NAMALWA (cell line): ENCODE measurements around the gene CCNG2.

Source experiments
- DNase-seq: peaks from one replicate; pipeline ENCODE4 v3.0.0-alpha.2; 2015; ENCODE audit warnings: low spot score

Gene CCNG2

GRCh38 chr4:77147079-77147782 is 9.8 kb upstream of the CCNG2 start:
- DNase-seq, result no peak

- no peak for DNase-seq
Observed at GRCh38 chr4:77148078-77148477, 8.9 kb upstream of the CCNG2 start.

- DNase-seq, result no peak
Observed at GRCh38 chr4:77149789-77150188, 7.2 kb upstream of the CCNG2 start.

- no peak for DNase-seq
Observed at GRCh38 chr4:77151241-77151640, 5.8 kb upstream of the CCNG2 start.

GRCh38 chr4:77152421-77152820 is 4.6 kb upstream of the CCNG2 start:
- DNase-seq, result peak; percentile 43

GRCh38 chr4:77153006-77153405 is 4.0 kb upstream of the CCNG2 start:
- peak; percentile 66 for DNase-seq

- DNase-seq, result peak; percentile 46
Observed at GRCh38 chr4:77154065-77154464, 2.9 kb upstream of the CCNG2 start.

- DNase-seq, result peak; percentile 58
Observed at GRCh38 chr4:77154761-77155499, 2.1 kb upstream of the CCNG2 start.

GRCh38 chr4:77155631-77156452 is 1.2 kb upstream of the CCNG2 start:
- peak; percentile 61 for DNase-seq

- peak; percentile 99 for DNase-seq
Observed at GRCh38 chr4:77156533-77156911, 485 bp upstream of the CCNG2 start.

- DNase-seq, result peak; percentile 88
Observed at GRCh38 chr4:77157859-77158486, 966 bp downstream of the CCNG2 start.

- DNase-seq, result no peak
Observed at GRCh38 chr4:77158487-77158861, 1.5 kb downstream of the CCNG2 start.

- DNase-seq, result no peak
Observed at GRCh38 chr4:77159806-77160205, 2.8 kb downstream of the CCNG2 start.

GRCh38 chr4:77163641-77164040 is 6.6 kb downstream of the CCNG2 start:
- DNase-seq, result no peak

- DNase-seq, result no peak
Observed at GRCh38 chr4:77167173-77167572, 10.2 kb downstream of the CCNG2 start.

GRCh38 chr4:77167866-77168265 is 10.9 kb downstream of the CCNG2 start:
- DNase-seq, result no peak

- DNase-seq, result no peak
Observed at GRCh38 chr4:77169481-77169880, 12.5 kb downstream of the CCNG2 start.

- no peak for DNase-seq
Observed at GRCh38 chr4:77170926-77171325, 13.9 kb downstream of the CCNG2 start.

- no peak for DNase-seq
Observed at GRCh38 chr4:77172336-77172735, 15.3 kb downstream of the CCNG2 start.

GRCh38 chr4:77174426-77174825 is 17.4 kb downstream of the CCNG2 start:
- DNase-seq, result no peak

- DNase-seq, result no peak
Observed at GRCh38 chr4:77175201-77175611, 18.2 kb downstream of the CCNG2 start.

- no peak for DNase-seq
Observed at GRCh38 chr4:77176640-77177039, 19.6 kb downstream of the CCNG2 start.
